Natural killer cell (primary cell): ENCODE measurements around the gene ENPP5. TPM values are rescaled to one million over a fixed set of nuclear protein-coding genes. Genes with fewer than 3 reads are reported as not detected.
"Not testable (repeated sequence)": the region's sequence is repeated elsewhere in the genome, so short reads cannot be mapped to it uniquely, and the experiment has no call there.

ENCODE experiments used
- ATAC-seq, 3 donors: fragments of 150-1000 bp in 2 of 3; fragments of 200-7000 bp in 1 of 3; cut with Tn5 transposase; 1 replicate in 1 of 3; 2 replicates in 2 of 3; pipeline ENCODE4 v1.10.0; 2021; ENCODE audit warnings: mild to moderate bottlenecking in 2 of 3, moderate library complexity in 2 of 3
- DNase-seq, 2 donors: peaks; one replicate each; pipeline versions ENCODE4 v3.0.0 to v3.0.0-alpha.2; 2013 to 2021; ENCODE audit warnings: mixed read lengths in 1 of 2
- H3K27ac ChIP-seq: one replicate; pipeline ENCODE4 v1.5.1; 2013; ENCODE audit warnings: mild to moderate bottlenecking, low read length
- H3K27me3 ChIP-seq: one replicate; pipeline ENCODE4 v1.6.1; 2013; ENCODE audit warnings: low read length; ENCODE audit not compliant: control insufficient read depth, insufficient read depth
- H3K36me3 ChIP-seq: one replicate; pipeline ENCODE4 v1.6.1; 2013; ENCODE audit warnings: low read length; ENCODE audit not compliant: control insufficient read depth, insufficient read depth
- H3K4me1 ChIP-seq: one replicate; pipeline ENCODE4 v1.6.1; 2013; ENCODE audit warnings: low read length; ENCODE audit not compliant: control insufficient read depth, insufficient read depth
- H3K4me3 ChIP-seq: one replicate; pipeline ENCODE4 v1.5.1; 2013; ENCODE audit warnings: low read length
- H3K9me3 ChIP-seq: one replicate; pipeline ENCODE4 v1.6.1; 2013; ENCODE audit warnings: low read length; ENCODE audit not compliant: control insufficient read depth, insufficient read depth
- H3K27ac Mint-ChIP-seq, 2 donors: one replicate each; pipeline ENCODE4 v1.8.0; 2022; ENCODE audit warnings: mild to moderate bottlenecking in 2 of 2, mixed read lengths in 2 of 2, moderate library complexity in 1 of 2
- H3K27me3 Mint-ChIP-seq, 2 donors: one replicate each; pipeline ENCODE4 v1.8.0; 2022; ENCODE audit warnings: low read depth in 2 of 2, mixed read lengths in 2 of 2
- H3K36me3 Mint-ChIP-seq: one replicate; pipeline ENCODE4 v1.8.0; 2022; ENCODE audit warnings: mixed read lengths
- H3K4me1 Mint-ChIP-seq, 2 donors: one replicate each; pipeline ENCODE4 v1.8.0; 2022; ENCODE audit warnings: mixed read lengths in 2 of 2
- H3K4me3 Mint-ChIP-seq: one replicate; pipeline ENCODE4 v1.8.0; 2022; ENCODE audit warnings: mild to moderate bottlenecking, moderate library complexity, mixed read lengths
- H3K9me3 Mint-ChIP-seq, 2 donors: one replicate each; pipeline ENCODE4 v1.8.0; 2022; ENCODE audit warnings: mixed read lengths in 2 of 2
- WGBS: methylation state at CpG from one replicate; pipeline ENCODE4 v1.1.7; 2013; ENCODE audit warnings: missing lambda C conversion rate; ENCODE audit not compliant: insufficient coverage; 5-methylcytosine and 5-hydroxymethylcytosine counted together
- intact Hi-C: fragments of 100-400 bp; cut with micrococcal nuclease; formaldehyde crosslinking; loops from one replicate; pipeline ENCODE4 v1.14.2; 2022
- total RNA-seq, 4 donors: library from RNA; stranded (reverse); fragments of 120-200 nt in 1 of 4; gene quantifications; one replicate each; pipeline versions ENCODE4 v1.2.3 to v1.2.4, GENCODE V29; 2013 to 2022
- TF ChIP-seq, protein P1 (sequence below): fragments of 200-600 bp; IDR thresholded peaks from one replicate; pipeline ENCODE4 v1.8.0; 2022; ENCODE audit warnings: antibody characterized with exemption

The ENPP5 gene
- total RNA-seq, 3 donors from 2014 or later (not counting 1 experiment from before 2014, with no cell fraction given), result 9.3 to 13.4 (median 9.6) TPM

DNA sequence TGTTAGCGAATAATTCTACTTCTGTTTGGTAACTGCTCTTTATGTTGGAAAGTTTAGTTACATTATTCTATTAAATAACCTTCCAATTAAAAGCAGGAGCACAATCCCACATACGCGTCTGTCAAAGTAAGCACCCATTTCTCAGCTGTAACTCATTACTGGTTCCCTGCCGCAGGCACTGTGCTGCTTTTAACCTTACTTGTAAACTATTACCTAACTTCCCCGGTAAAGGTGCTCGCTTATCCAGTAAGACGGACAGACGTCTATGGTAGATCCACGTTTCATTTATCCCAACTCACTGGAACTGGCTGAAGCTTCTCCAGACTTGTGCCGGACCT, 41.5 kb downstream of the ENPP5 start:
- H3K36me3 ChIP-seq, result no peaks in the 10 kb centered on the region
- peak overlapping the region; percentile 74 for H3K27ac ChIP-seq
- H3K27me3 Mint-ChIP-seq, result no peaks in the 10 kb centered on the region
- H3K4me1 Mint-ChIP-seq, result peaks cover 50 to 59% of the 10 kb centered on the region in 2 donors
- H3K27ac Mint-ChIP-seq, result peak overlapping the region; percentile 89 to 99
- H3K4me1 ChIP-seq, result peaks cover 18% of the 10 kb centered on the region
- H3K4me3 Mint-ChIP-seq, result peak overlapping the region; percentile 97
- H3K9me3 Mint-ChIP-seq, result no peaks in the 10 kb centered on the region
- DNase-seq (no peak), ATAC-seq (peak; percentile 14 to 34 (median 16))
- TF ChIP-seq, protein P1, sequence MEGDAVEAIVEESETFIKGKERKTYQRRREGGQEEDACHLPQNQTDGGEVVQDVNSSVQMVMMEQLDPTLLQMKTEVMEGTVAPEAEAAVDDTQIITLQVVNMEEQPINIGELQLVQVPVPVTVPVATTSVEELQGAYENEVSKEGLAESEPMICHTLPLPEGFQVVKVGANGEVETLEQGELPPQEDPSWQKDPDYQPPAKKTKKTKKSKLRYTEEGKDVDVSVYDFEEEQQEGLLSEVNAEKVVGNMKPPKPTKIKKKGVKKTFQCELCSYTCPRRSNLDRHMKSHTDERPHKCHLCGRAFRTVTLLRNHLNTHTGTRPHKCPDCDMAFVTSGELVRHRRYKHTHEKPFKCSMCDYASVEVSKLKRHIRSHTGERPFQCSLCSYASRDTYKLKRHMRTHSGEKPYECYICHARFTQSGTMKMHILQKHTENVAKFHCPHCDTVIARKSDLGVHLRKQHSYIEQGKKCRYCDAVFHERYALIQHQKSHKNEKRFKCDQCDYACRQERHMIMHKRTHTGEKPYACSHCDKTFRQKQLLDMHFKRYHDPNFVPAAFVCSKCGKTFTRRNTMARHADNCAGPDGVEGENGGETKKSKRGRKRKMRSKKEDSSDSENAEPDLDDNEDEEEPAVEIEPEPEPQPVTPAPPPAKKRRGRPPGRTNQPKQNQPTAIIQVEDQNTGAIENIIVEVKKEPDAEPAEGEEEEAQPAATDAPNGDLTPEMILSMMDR, result no peak
- WGBS, result 0% methylated on average over 9 of the region's 10 CpGs
- H3K36me3 Mint-ChIP-seq, result no peaks in the 10 kb centered on the region
- no peaks in the 10 kb centered on the region for H3K9me3 ChIP-seq
- intact Hi-C loops, result loop anchor here (1.0 kb wide), 1 partner anchor 42 kb away; no protein-coding TSS in a partner anchor
- no peaks in the 10 kb centered on the region for H3K27me3 ChIP-seq
- H3K4me3 ChIP-seq, result peak overlapping the region; percentile 84

DNA sequence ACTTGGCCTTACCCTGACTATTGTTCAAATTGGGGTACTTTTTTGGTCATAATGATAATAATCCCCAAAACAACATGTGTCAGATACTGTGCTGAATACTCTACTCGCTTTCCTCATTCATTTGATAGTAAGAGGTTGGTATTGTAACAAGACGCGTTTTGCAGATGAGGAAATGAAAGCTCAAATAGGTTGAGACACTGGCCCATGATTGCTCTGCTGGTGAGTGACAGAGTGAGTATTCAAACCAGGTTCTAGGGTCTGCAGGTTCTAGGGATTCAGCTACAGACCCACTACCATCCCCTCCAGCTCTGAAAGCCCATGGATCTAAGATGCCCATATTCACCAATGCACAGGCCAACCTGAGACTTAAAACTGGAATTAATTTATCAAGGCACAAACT, 42.3 kb downstream of the ENPP5 start:
- Mint-ChIP-seq H3K9me3 (no peaks in the 10 kb centered on the region), H3K27me3 (no peaks in the 10 kb centered on the region), H3K36me3 (no peaks in the 10 kb centered on the region), H3K4me1 (peaks cover 42 to 51% of the 10 kb centered on the region in 2 donors), H3K4me3 (peak overlapping the region; percentile 97), H3K27ac (peak overlapping the region; percentile 89 to 99)
- no peaks in the 10 kb centered on the region for H3K9me3 ChIP-seq
- TF ChIP-seq, protein P1, result no peak
- H3K27ac ChIP-seq, result peak overlapping the region; percentile 74
- H3K36me3 ChIP-seq, result no peaks in the 10 kb centered on the region
- peaks cover 15% of the 10 kb centered on the region for H3K4me1 ChIP-seq
- DNase-seq (peak in 1 of 2 donors; percentile 10), ATAC-seq (no peak)
- intact Hi-C loops, result no loop called here
- H3K27me3 ChIP-seq, result no peaks in the 10 kb centered on the region
- 21% methylated on average over 2 of the region's 3 CpGs for WGBS
- H3K4me3 ChIP-seq, result peak overlapping the region; percentile 84

DNA sequence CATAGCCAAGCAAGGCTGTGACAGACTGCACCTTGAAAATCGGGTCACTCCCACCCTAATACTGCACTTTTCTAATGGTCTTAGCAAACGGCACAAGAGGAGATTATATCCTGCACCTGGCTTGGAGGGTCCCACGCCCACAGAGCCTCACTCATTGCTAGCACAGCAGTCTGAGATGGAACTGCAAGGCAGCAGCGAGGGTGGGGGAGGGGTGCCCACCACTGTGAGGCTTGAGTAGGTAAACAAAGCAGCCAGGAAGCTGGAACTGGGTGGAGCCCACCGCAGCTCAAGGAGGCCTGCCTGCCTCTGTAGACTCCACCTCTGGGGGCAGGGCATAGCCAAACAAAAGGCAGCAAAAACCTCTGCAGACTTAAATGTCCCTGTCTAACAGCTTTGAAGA, 51.1 kb downstream of the ENPP5 start:
- intact Hi-C loops, H3K4me1 ChIP-seq, H3K9me3 Mint-ChIP-seq, DNase-seq, H3K36me3 ChIP-seq, H3K27me3 Mint-ChIP-seq, H3K27ac ChIP-seq, H3K27me3 ChIP-seq, ATAC-seq, H3K4me3 ChIP-seq, H3K4me3 Mint-ChIP-seq, H3K9me3 ChIP-seq: not testable (repeated sequence)
- Mint-ChIP-seq H3K4me1 (peaks cover 43 to 67% of the 10 kb centered on the region in 2 donors), H3K36me3 (peaks cover 15% of the 10 kb centered on the region), H3K27ac (peak overlapping the region; percentile 52 to 86)
- WGBS, result 52% methylated on average over 5 of the region's 5 CpGs

DNA sequence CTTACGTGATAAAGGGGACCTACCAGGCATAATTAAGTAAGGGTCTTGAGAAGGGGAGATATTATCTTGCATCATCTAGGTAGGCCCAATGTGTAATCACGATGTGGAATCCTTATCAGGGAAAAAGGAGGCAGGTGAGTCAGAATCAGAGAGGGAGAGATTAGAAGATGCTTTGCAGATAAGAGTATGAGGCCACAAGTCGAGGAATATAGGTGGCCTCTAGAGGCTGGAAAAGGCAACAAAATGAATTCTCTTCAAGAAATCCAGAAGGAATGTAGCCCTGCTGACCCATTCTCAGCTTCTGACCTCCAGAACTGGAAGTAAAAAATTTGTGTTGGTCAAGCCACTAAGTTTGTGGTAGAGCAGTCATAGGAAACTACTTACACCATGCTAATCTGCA, 51.9 kb downstream of the ENPP5 start:
- Histone ChIP-seq H3K27ac (no peak overlapping the region), H3K27me3 (no peaks in the 10 kb centered on the region), H3K9me3 (no peaks in the 10 kb centered on the region), H3K4me1 (peaks cover 16% of the 10 kb centered on the region), H3K4me3 (no peak overlapping the region), H3K36me3 (no peaks in the 10 kb centered on the region)
- WGBS, result 94% methylated on average over 3 of the region's 3 CpGs
- H3K27me3 Mint-ChIP-seq, result no peaks in the 10 kb centered on the region
- no peak for ATAC-seq
- H3K4me3 Mint-ChIP-seq, result peak overlapping the region; percentile 41
- TF ChIP-seq, protein P1, result no peak
- H3K4me1 Mint-ChIP-seq, result peaks cover 51 to 75% of the 10 kb centered on the region in 2 donors
- no peak for DNase-seq
- peaks cover 0 to 3% of the 10 kb centered on the region in 2 donors for H3K9me3 Mint-ChIP-seq
- intact Hi-C loops, result no loop called here
- H3K27ac Mint-ChIP-seq, result peak overlapping the region; percentile 49 to 86
- peaks cover 15% of the 10 kb centered on the region for H3K36me3 Mint-ChIP-seq
